Measurements from ENCODE around the gene DENND1B. TPM values are rescaled to one million over a fixed set of nuclear protein-coding genes. Genes with fewer than 3 reads are reported as not detected.

DENND1B gene
- total RNA-seq, 1 donor from 2014 or later: 19.2 TPM

DNA sequence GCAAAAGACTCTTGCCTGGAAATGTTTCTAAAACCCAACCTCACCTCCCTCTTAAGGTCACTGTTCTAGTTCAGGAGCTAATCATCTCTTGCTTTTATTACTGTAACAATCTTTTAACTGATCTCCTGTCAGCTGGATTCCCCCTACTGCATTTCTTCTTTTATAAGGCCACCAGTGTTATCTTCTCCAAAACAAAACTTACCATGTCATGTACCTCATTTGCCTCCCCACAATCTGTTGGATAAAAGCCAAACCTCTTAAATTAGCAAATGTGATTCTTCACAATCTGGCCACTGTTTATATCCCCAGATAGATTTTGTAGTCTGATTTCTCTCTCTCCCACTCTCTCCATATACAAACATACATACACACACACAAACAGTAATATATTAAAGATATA lies 143.3 kb downstream of the DENND1B start:
- peaks cover 18% of the 10 kb centered on the region for H3K36me3 Mint-ChIP-seq (ENCODE audit: low read depth)

DNA sequence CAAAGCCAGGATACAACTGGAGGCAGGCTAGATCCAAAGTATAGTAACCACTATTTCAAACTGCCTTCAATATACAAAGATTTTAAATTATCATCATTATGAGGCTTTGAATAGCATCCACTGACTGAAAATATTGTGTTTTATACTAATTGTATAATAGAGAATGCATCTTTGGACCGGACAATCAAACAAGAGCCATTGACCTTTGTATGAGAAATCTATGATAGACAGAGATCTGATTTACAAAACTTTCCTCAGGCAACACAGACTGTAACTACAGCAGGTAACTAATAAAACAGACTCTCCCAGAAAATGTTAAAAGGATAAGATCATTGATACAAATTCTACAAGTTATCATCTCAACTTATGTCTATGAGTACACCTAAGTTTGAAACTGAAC lies 152.9 kb downstream of the DENND1B start:
- CTCF ChIA-PET: no interaction called here
- Mint-ChIP-seq H3K4me3 (no peak overlapping the region), H3K27ac (no peak overlapping the region), H3K36me3 (ENCODE audit: low read depth) (peaks cover 18% of the 10 kb centered on the region), H3K9me3 (no peaks in the 10 kb centered on the region), H3K27me3 (no peaks in the 10 kb centered on the region), H3K4me1 (no peaks in the 10 kb centered on the region)
- no peak for DNase-seq
- intact Hi-C loops (cut with micrococcal nuclease): no loop called here
- no peak for ATAC-seq (ENCODE audit: low read depth)
- POLR2A ChIA-PET: no interaction called here
- TF ChIP-seq, protein P1, sequence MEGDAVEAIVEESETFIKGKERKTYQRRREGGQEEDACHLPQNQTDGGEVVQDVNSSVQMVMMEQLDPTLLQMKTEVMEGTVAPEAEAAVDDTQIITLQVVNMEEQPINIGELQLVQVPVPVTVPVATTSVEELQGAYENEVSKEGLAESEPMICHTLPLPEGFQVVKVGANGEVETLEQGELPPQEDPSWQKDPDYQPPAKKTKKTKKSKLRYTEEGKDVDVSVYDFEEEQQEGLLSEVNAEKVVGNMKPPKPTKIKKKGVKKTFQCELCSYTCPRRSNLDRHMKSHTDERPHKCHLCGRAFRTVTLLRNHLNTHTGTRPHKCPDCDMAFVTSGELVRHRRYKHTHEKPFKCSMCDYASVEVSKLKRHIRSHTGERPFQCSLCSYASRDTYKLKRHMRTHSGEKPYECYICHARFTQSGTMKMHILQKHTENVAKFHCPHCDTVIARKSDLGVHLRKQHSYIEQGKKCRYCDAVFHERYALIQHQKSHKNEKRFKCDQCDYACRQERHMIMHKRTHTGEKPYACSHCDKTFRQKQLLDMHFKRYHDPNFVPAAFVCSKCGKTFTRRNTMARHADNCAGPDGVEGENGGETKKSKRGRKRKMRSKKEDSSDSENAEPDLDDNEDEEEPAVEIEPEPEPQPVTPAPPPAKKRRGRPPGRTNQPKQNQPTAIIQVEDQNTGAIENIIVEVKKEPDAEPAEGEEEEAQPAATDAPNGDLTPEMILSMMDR (IDR thresholded peaks at IDR 0.05): no peak

More for the DNA sequence above, 143.3 kb downstream of the DENND1B start:
- DNase-seq: no peak
- ChIA-PET POLR2A (no interaction called here), CTCF (interaction anchor here (1.1 kb wide), 1 partner anchor 237 kb away, joined by 3 read pairs; no protein-coding TSS in a partner anchor)
- Mint-ChIP-seq H3K27me3 (no peaks in the 10 kb centered on the region), H3K27ac (no peak overlapping the region), H3K9me3 (peaks cover 4% of the 10 kb centered on the region), H3K4me1 (peaks cover 14% of the 10 kb centered on the region), H3K4me3 (no peak overlapping the region)
- TF ChIP-seq, protein P1 (IDR thresholded peaks at IDR 0.05): no peak
- intact Hi-C loops (cut with micrococcal nuclease): no loop called here
- ATAC-seq (ENCODE audit: low read depth): no peak

DNA sequence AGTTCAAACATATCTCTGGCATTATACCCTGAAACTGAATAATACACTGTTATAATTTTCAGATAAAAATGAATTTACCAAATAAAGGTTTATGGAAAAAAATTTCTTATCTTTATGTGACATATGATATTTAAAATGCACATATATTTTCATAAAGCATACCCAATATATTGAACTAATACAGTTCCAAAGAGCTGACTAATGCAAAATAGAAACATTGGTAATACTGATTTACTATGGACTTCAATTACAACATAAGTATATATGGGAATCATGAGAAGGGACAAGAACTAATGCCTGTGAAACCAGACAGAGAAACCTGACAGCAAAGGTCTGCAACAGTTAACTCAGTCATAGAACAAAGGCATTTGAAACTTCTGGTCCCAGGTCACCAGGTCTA lies 153.5 kb downstream of the DENND1B start:
- peaks cover 22% of the 10 kb centered on the region for H3K36me3 Mint-ChIP-seq (ENCODE audit: low read depth)
- no peak overlapping the region for H3K4me3 Mint-ChIP-seq
- POLR2A ChIA-PET: no interaction called here
- no peaks in the 10 kb centered on the region for H3K27me3 Mint-ChIP-seq
- no peaks in the 10 kb centered on the region for H3K9me3 Mint-ChIP-seq
- DNase-seq (no peak), ATAC-seq (ENCODE audit: low read depth) (no peak)
- TF ChIP-seq, protein P1 (IDR thresholded peaks at IDR 0.05): no peak
- intact Hi-C loops (cut with micrococcal nuclease): no loop called here
- CTCF ChIA-PET: interaction anchor here (8.2 kb wide), 1 partner anchor 247 kb away, joined by 153 read pairs; no protein-coding TSS in a partner anchor
- no peak overlapping the region for H3K27ac Mint-ChIP-seq
- no peaks in the 10 kb centered on the region for H3K4me1 Mint-ChIP-seq

DNA sequence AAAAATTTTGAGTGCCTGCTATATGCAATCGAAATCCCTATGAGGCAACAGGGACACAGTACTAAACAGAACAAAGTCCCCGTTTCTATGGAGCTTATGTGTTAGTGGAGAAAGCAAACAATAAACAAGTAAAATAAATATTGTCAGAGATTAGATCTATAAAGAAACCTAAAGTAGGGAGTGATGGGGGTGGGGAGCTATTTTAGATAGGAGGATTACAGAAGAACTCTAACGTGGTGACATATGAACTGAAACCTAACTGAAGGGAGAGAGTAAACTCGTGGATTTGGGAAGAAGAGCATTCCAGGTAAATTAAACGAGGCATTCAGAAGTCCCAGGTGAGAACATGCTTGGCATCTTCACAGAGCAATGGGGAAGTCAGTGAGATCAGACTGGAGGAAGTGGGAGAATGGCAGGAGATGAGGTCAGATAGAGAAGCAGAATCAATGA lies 154.5 kb downstream of the DENND1B start:
- ATAC-seq (ENCODE audit: low read depth): no peak
- Mint-ChIP-seq H3K4me1 (no peaks in the 10 kb centered on the region), H3K27me3 (no peaks in the 10 kb centered on the region), H3K9me3 (no peaks in the 10 kb centered on the region), H3K4me3 (no peak overlapping the region), H3K27ac (no peak overlapping the region), H3K36me3 (ENCODE audit: low read depth) (peaks cover 21% of the 10 kb centered on the region)
- CTCF ChIA-PET: interaction anchor here (8.2 kb wide), 1 partner anchor 248 kb away, joined by 153 read pairs; no protein-coding TSS in a partner anchor
- DNase-seq: no peak
- POLR2A ChIA-PET: no interaction called here
- intact Hi-C loops (cut with micrococcal nuclease): no loop called here
- TF ChIP-seq, protein P1 (IDR thresholded peaks at IDR 0.05): no peak

DNA sequence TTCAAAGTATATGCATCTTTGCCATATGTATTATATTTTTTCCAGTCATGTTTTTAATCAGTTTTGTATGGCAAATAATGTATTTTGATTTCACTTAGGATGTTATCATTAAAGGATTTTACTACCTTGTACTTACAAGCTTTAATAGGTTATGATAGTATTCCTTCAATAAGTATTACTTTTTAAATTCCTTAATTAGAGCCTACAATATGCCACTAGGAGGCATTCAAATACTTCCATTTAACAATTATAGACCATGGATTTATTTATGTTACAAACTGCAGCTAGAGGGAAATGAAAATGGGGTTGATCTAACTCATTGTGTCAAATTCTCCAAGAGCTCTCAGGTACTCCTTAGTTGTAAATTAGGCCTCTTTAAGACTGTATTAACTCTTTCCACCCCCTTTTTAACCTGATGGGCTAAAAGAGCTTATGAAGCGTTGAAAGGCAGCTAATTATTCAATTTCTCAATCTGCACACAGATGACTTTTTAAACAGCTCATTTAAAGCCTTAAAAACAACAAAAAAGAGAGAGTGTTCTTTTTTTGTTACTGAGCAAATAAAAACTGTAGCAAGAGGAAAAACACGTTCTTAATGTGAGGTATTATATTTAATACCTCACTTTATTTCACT lies 156.2 kb downstream of the DENND1B start:
- POLR2A ChIA-PET: interaction anchor here (0.5 to 1.0 kb wide), 2 partner anchors 250 to 304 kb away, joined by 4 read pairs; no protein-coding TSS in a partner anchor
- Mint-ChIP-seq H3K4me1 (no peaks in the 10 kb centered on the region), H3K27ac (no peak overlapping the region), H3K36me3 (ENCODE audit: low read depth) (peaks cover 16% of the 10 kb centered on the region), H3K4me3 (no peak overlapping the region), H3K27me3 (no peaks in the 10 kb centered on the region), H3K9me3 (no peaks in the 10 kb centered on the region)
- no peak for ATAC-seq (ENCODE audit: low read depth)
- intact Hi-C loops (cut with micrococcal nuclease): loop anchor here (1.0 kb wide), 2 partner anchors 250 to 305 kb away; no protein-coding TSS in a partner anchor
- CTCF ChIA-PET: interaction anchor here (1.0 to 8.2 kb wide), 8 partner anchors 250 to 845 kb away, joined by 3 to 153 read pairs (median 4); partner anchors contain the start of gene C1orf53
- TF ChIP-seq, protein P1 (IDR thresholded peaks at IDR 0.05): no peak
- DNase-seq: no peak
